SIG-M5 treated with dmso at 0.1 percent for 504 hours (cell line): ENCODE data around the gene ITK.
A peak's percentile ranks its signal among the peaks of the same experiment; 100 is the strongest.

Source experiments
- DNase-seq: peaks from one replicate; lab custom pipeline; 2025; ENCODE audit not compliant: unreplicated experiment; lab: John Stamatoyannopoulos, UW

ITK gene

DNA sequence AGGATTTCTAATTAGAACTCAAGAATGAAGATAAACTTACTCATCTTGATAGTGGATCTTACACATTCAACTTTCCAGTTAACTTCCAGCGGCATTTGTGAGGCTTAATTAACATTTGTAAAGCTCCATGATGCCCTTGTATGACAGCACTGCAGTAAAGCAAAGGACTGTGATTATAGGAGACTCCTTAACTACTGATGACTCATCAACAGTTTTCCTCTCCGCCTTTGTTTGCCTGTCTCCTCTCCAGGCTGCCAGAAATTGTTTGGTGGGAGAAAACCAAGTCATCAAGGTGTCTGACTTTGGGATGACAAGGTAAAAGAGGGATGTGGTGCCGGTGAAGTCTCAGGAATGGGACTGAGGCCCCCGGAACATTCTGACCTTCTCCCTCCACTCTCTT, 64.8 kb downstream of the ITK start:
- DNase-seq, result no peak

DNA sequence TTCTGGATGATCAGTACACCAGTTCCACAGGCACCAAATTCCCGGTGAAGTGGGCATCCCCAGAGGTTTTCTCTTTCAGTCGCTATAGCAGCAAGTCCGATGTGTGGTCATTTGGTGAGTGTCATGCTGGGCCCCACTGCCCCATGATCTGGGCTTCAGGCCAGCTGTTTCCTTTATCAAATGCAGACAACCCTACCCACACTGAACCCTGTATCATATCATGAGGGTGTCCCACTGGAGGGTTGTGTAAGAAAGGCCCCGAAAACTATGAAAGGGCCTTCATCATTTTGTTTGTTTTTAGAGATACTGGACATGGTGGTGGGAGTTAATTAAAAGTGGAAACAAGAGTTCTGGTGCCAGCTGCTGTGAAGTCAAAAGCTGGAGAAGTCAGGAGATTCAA, 65.2 kb downstream of the ITK start:
- no peak for DNase-seq

DNA sequence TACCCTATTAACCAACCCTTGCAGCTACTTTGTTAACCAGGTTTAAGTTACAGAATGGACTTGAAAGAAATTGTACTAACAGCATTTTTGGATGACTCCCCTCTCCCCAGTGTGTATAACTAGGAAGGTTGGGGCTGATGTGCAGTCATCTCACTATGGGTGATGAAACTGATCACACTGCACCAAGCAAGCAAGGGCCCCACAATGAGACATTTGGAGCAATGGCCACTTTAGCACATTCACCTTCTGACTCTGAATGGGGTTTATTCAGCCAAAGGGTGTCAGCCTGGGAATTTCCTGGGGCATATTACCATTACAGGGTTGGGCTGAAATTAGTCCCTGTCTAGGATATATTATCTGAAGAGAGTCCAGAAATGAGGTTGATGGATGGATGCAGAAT, 66.6 kb downstream of the ITK start:
- no peak for DNase-seq

DNA sequence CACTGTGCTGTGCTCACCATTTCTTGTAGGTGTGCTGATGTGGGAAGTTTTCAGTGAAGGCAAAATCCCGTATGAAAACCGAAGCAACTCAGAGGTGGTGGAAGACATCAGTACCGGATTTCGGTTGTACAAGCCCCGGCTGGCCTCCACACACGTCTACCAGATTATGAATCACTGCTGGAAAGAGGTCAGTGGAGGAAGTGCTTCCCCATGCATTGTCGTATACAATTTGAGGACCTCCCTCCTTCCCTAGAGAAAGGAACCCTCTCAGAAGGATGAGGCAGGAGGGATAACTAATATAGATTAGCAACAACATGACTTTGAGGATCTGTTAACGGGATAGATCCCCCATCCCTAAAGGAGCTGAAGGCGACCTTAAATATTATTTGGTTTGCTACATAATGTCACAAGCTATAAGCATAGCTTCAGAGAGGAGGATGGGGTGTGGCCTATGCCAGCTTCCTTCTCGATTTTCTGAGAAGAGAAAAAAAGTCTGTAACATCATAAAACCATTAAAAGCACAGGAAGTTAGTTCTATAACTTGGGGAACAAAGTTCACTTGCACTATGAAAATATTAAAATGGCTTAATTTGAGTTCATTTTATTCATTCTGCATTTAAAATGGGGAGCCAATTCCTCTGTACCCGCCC, 68.3 kb downstream of the ITK start:
- DNase-seq, result no peak

DNA sequence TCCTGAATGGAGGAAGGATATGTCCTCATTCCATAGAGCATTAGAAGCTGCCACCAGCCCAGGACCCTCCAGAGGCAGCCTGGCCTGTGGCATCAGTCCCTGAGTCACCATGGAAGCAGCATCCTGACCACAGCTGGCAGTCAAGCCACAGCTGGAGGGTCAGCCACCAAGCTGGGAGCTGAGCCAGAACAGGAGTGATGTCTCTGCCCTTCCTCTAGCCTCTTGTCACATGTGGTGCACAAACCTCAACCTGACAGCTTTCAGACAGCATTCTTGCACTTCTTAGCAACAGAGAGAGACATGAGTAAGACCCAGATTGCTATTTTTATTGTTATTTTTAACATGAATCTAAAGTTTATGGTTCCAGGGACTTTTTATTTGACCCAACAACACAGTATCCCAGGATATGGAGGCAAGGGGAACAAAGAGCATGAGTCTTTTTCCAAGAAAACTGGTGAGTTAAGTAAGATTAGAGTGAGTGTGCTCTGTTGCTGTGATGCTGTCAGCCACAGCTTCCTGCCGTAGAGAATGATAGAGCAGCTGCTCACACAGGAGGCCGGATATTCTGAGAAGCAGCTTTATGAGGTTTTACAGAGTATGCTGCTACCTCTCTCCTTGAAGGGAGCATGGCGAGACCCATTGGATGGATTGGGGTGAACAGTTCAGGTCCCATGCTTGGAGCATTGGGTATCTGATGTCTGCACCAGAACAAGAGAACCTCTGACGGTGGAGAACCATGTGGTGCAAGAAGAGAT, 72.2 kb downstream of the ITK start:
- no peak for DNase-seq

DNA sequence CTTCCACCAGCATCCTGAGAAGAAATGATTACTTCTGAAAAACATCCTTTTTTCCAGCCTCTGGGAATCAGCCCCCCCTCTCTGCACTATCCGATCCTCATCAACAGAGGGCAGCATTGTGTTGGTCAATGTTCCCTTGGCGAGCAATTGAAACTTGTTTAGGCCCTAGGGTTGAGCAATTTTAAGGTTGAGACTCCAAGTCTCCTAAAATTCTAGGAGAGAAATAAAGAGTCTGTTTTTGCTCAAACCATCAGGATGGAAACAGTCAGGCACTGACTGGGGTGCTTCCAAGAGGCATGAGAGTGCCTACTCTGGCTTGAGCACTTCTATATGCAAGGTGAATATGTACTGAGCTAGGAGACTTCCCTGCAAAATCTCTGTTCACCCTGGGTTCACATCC, 72.9 kb downstream of the ITK start:
- DNase-seq, result peak; percentile 70

DNA sequence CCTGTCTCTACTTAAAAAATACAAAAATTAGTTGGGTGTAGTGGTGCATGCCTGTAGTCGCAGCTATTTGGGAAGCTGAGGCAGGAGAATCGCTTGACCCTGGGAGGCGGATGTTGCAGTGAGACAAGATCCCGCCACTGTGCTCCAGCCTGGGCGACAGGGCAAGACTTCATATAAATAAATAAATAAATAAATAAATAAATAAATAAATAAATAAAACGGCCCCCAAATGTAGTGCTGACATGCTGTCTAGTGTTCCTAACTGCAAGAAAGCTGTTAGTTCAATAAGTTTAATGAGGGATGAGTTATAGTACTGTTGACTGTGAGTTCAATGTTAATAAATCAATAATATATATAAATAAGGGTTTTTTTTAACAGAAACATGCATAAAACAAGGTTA, 77.8 kb downstream of the ITK start:
- DNase-seq, result no peak

DNA sequence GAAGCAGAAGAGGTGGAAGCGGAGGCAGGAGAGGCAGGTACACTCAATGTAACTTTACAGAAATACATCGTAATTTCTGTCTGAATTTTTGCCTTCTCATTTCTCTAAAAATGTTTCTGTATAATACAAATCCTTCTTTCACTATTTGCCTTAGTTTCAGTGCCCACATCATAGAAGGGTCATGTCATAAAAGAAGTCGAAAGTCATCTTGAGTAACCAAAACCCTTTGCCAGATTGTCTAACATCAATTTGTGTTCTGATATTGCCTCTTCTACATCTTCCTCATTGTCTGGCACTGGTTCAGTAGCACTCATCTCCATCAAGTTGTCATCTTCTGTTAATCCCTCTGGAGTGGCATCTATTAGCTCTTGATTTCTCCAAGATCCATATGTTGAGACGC, 79.1 kb downstream of the ITK start:
- no peak for DNase-seq

DNA sequence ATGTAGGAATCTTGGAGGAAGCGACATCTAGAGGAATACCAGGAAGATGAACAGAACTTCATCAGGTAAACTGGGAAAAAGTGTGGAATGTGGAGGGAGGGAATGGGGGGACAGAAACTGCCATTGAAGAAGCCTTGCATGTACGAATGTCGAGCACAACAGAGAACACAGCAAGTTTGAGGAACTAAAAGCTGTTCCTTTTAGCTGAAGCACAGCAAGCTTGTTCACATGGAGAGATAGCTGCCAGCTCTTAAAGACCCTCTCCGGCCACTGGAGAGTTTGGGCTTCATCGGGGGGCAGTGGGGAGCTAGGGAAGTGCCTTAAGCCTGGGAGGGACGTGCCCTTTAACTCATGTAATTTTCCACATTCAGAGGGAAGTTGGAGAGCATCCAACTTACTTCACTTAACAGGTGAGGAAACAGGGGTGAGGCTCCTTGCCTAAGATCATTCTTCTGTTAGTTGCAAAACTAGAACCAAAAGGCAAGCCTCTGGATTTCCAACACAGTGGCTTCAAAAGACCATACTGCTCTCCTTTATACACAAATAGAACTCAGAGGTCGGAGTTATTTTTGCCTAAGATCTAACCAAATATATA, 83.0 kb downstream of the ITK start:
- DNase-seq, result peak; percentile 12

DNA sequence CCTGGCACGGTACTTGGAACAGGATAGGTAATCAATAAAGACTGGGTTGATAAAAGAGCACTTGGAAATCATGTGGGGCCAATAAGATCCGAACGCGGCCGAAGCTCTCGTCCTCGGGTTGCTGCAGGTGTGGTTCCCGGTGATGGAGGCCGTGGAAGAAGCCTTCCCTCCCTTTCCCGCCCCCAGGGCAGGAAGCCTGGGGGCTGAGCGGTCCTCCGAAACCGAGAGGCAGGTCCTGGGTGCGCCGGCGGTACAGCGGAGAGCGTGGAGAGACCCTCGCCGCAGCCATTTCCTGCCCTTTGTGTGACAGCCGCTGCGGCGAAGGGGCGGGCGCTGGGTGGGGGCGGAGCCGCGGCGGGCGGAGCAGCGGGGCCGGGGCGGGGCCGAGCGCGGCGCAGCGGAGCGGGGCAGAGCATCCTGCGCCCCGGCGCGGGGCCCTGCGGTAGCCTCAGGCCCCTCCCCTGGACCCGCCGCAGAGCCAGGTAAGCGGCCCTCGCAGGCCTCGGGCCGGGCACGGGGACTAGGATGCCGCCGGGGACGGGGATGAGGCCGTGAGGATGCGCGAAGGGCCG, 85.2 kb downstream of the ITK start, which contains the start of gene CYFIP2:
CYFIP2 (plus strand) TSS at position 410 of the 572 bp plus-strand sequence. CDS start 19,239 bp downstream, outside the sequence.
- DNase-seq, result peak; percentile 52

DNA sequence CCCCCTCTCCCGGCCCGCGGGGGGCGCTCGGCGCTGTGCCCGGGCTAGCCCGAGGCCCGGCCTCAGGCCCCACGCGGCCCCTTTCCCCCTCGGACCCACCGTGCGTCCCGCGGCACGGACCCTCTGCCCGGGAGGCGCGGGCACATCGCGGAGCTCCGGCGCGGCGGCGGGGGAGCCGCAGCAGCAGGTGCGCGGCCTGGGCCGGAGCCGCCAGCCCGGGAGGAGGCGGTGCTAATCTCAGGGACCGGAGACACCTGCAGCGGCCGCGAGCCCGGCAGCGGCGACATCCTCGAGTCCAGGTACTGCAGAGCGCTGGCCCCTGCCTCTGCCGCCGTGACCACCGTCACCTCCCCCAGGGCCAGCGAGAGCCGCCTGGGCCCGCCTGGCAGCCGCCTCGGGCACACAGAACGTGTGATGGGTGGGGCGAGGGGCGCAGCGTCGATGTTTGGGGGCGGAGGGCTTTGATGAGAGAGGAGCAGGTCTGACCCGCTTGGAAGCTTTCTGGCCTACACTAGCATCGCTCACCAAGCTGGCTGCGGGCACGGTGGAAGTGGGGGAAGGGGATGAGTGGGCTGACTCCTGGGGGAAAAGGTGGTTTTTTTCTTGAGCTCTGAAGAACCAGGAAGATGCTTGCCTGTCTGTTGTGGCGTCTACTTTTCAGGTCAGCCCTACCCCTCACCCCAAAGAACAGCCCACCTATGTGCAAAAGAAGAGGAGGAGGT, 85.8 kb downstream of the ITK start:
- DNase-seq, result no peak

DNA sequence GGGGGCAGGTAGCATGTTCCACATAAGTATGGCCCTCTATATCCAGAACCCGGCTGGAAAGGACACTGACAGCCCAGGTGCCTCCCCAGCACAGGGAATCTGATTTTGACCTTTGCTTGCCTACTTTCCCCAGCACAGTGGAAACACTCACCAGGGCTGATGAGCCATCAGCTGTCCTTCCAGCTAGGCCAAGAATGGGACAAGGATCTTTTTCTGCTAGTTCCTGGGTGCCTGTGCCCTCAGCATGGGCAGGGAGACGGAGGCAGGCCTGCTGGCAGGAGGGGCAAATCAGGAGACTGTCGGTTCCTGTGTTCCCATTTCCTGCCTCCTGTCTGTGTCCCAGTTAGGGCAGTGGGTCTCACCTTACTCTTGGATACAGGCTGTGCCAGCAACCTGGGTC, 86.4 kb downstream of the ITK start:
- DNase-seq, result no peak

DNA sequence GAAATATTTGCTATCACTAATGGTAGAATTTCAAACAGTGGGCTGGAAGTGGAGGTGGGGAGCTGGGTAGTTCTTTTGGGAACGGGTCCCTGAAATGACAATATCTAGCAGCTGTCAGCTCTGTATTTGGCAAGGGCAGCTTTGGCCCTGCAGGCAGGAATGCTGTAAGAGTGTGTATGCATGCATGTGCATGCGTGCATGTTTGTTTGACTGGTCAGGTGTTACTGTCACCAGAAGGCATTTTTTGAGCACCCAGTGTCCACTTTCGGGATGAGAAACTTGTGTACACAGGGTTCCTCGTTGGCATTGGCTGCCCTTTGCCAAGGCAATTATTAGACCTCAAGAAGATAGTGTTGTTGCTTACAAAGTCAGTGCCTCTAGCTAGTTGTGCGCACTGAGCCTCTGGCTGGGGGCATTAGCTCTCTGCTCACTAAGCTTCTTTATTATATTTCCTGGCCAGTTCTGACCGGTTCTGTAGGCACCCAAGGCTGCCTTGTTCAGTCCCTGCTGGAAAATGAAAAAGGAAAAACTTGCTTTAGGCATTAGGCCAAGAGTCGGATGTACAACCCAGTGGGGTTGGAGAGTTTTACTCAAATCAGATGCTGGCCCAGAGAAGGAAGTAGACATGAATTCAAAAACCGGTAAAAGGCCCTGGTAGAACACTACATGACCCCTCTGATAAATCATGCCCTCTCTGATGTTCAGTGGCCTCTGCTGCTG, 87.3 kb downstream of the ITK start:
- DNase-seq, result peak; percentile 15

DNA sequence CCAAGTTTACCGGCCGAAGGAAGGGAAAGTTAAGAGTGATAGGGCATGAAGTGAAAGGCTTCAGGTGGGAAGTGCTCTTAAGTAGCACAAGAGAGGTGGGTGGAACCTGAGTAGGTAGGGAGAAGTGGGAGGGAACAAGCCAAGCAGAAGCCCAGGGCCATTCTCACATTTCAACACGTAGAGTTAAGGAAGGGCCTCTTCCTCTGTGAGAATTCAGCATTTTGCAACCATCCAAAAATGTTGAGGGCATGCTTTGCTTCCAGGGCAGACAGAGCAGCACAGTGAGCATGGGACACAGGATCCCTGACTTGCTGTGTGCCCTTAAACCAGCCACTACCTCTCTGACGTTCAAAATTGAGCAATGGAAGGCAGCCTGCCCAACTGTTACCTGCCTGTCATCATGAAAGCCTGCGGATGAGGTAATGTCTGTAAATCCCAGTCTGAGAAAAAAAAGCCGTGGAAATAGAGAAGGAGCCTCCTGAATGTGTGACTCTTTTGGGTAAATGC, 88.6 kb downstream of the ITK start:
- peak; percentile 75 for DNase-seq

DNA sequence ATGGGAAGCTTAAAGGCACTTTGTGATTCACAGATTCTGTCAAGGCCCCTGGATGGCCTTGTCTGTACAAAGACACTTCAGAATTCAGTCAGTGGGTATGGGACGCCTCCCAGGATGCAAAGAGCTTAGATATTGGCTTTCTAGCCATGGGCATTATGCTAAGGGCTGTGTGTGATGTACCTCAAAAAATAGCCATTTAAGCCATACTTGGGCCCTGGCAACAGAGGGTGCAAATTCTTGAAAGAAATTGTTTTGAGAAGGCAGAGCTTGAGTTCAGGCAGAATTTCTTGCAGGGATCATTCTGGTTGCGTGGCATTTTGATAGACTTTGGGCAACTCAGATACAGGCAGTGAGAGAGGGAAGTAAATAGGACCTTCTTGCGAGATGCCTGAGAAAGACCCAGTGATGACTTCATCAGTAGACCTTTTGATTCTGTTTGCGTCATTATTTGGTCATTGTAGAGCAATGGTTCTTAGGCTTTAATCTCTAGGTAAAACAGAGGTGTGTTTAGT, 89.2 kb downstream of the ITK start:
- DNase-seq, result peak; percentile 42

DNA sequence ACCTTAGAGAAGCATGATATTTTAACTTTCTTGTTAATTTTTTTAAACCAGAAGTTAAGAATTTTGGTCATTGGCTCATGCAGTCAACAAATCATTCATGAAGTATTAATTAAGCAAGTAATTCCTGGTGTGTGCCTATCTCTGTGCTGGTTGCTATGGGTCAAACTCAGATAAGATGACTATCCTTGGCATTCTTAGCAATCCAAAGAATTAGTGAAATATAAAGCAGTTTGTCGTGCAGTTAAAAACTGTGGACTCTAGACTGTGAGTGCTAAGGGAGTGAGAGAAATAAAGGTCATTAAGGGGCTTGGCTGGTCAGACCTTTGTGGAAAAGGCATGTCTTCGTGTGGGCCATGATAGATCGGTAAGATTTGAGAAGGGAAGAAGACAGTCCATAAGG, 90.1 kb downstream of the ITK start:
- no peak for DNase-seq

DNA sequence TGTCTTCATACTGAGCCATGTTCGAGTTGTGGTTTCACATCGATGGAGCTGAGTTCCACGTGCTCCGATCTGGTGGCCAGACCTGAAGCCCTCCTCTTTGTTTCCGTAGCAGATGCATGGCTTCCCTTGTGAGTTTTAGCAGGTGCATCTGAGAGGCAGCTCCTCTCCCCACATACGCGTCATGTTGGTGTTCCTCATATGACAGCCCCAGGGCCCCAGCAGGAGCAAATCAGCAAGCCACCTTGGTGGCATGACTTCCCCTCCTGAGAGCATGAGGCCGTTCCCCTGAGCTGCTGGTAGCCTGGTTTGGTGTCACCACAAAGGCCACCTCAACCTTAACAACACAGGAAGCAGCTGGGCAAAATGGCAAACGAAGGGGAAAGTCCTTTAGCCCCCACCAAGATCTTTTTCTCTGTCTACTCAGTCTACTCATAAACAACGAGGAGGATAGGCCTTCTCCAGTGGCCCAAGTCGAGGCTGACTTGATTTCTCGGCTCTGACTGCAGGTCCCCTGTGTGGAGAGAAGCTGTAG, 91.2 kb downstream of the ITK start:
- peak; percentile 65 for DNase-seq

DNA sequence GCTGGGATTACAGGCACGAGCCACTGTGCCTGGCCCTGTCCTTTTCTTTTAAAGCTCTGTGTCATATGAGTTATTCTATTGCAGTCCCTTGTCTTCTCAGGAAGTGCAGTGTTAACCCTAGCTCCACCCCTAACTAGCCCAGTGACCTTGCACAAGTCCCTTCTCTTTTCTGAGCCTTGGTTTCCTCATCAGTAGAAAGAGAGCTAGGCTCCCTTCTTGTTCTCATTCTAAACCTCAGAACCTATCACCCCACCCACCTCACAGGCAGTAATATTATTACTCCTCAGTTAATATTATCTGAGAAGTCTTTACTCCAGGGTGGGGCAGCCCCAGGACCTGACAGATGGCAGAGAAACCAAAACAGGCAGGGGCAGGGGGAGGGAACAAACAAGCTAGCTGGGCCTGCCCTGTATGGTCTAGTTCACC, 92.5 kb downstream of the ITK start:
- DNase-seq, result peak; percentile 93

DNA sequence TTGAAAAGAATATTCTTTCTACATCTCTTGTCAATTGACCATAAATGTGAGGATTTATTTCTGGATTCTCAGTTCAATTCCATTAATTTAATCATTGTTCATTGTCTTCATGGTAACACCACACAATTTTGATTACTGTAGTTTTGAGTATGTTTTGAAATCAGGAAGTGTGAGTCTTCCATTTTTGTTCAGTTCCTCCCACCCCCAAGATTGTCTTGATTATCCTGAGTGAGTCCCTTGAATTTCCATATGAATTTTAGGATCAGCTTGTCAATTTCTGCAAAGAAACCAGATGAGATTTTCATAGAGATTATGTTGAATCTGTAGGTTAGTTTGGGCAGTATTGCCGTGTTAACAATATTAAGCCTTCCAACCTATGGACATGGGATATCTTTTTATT, 94.8 kb downstream of the ITK start:
- DNase-seq, result no peak
